Thymus (tissue), 11 donors: ENCODE measurements around the gene LTO1. TPM values are rescaled to one million over a fixed set of nuclear protein-coding genes. Genes with fewer than 3 reads are reported as not detected.

Experiments used
- DNase-seq, 9 donors: peaks; one replicate each; pipeline ENCODE4 v3.0.0-alpha.2; 2013; ENCODE audit warnings: low spot score in 9 of 9, low read depth in 6 of 9, missing footprints in 1 of 9
- H3K27ac ChIP-seq, 2 donors: one replicate each; pipeline ENCODE4 v1.5.1; 2013; ENCODE audit warnings: control low read depth in 1 of 2, low read depth in 1 of 2, low read length in 1 of 2, mild to moderate bottlenecking in 1 of 2, moderate library complexity in 1 of 2
- H3K27me3 ChIP-seq, 2 donors: one replicate each; pipeline ENCODE4 v1.5.1; 2013; ENCODE audit warnings: low read length in 1 of 2; ENCODE audit not compliant: control insufficient read depth in 2 of 2, insufficient read depth in 1 of 2
- H3K36me3 ChIP-seq, 2 donors: one replicate each; pipeline ENCODE4 v1.5.1; 2013; ENCODE audit warnings: low read length in 1 of 2, mild to moderate bottlenecking in 1 of 2, moderate library complexity in 1 of 2; ENCODE audit not compliant: control insufficient read depth in 2 of 2, insufficient read depth in 2 of 2
- H3K4me1 ChIP-seq, 2 donors: one replicate each; pipeline ENCODE4 v1.5.1; 2013; ENCODE audit warnings: low read length in 2 of 2; ENCODE audit not compliant: control insufficient read depth in 2 of 2, insufficient read depth in 2 of 2
- H3K4me3 ChIP-seq, 2 donors: one replicate each; pipeline ENCODE4 v1.5.1; 2013; ENCODE audit warnings: low read length in 2 of 2, control low read depth in 1 of 2, mild to moderate bottlenecking in 1 of 2
- H3K9me3 ChIP-seq, 2 donors: one replicate each; pipeline ENCODE4 v1.5.1; 2013; ENCODE audit warnings: low read length in 1 of 2, mild to moderate bottlenecking in 1 of 2; ENCODE audit not compliant: control insufficient read depth in 2 of 2, insufficient read depth in 1 of 2
- WGBS: extraction: QIAGEN DNeasy Blood & Tissue Kit; methylation state at CpG from one replicate; pipeline ENCODE4 v1.1.7; 2013; 5-methylcytosine and 5-hydroxymethylcytosine counted together
- polyA plus RNA-seq: library from polyadenylated mRNA; stranded (reverse); fragments of 200-250 nt; gene quantifications from one replicate; pipeline ENCODE4 v1.2.3, GENCODE V29; 2013
- total RNA-seq: library from RNA; stranded (reverse); fragments of 120-200 nt; gene quantifications from one replicate; pipeline ENCODE4 v1.2.4, GENCODE V29; 2013
- donor health status: healthy.

The LTO1 gene
- total and polyA plus RNA-seq, 2 donors: 11.8 to 29.3 TPM

GRCh38 chr11:69652999-69653398 lies 22.2 kb downstream of the LTO1 start:
- no peak for DNase-seq
- Histone ChIP-seq H3K4me3 (no peak overlapping the region), H3K9me3 (no peaks in the 10 kb centered on the region), H3K27me3 (peaks cover 0 to under 1% of the 10 kb centered on the region in 2 donors), H3K36me3 (no peaks in the 10 kb centered on the region), H3K27ac (no peak overlapping the region), H3K4me1 (peaks cover 0 to 11% of the 10 kb centered on the region in 2 donors)
- WGBS: 92% methylated on average over 11 of the region's 11 CpGs

- Histone ChIP-seq H3K27me3 (peaks cover 0 to 4% of the 10 kb centered on the region in 2 donors), H3K27ac (no peak overlapping the region), H3K4me3 (no peak overlapping the region), H3K9me3 (no peaks in the 10 kb centered on the region), H3K4me1 (peaks cover 0 to 5% of the 10 kb centered on the region in 2 donors), H3K36me3 (no peaks in the 10 kb centered on the region)
- no peak for DNase-seq
- WGBS: 97% methylated on average over 15 of the region's 15 CpGs
Observed at GRCh38 chr11:69651834-69652620, 23.1 kb downstream of the LTO1 start.

- DNase-seq: no peak
- no peak overlapping the region for H3K27ac ChIP-seq
- H3K4me1 ChIP-seq: peaks cover 0 to 4% of the 10 kb centered on the region in 2 donors
- WGBS: 95% methylated on average over 23 of the region's 23 CpGs
- peaks cover 0 to 4% of the 10 kb centered on the region in 2 donors for H3K27me3 ChIP-seq
- no peak overlapping the region for H3K4me3 ChIP-seq
- H3K36me3 ChIP-seq: no peaks in the 10 kb centered on the region
- H3K9me3 ChIP-seq: no peaks in the 10 kb centered on the region
Observed at GRCh38 chr11:69650832-69651344, 24.3 kb downstream of the LTO1 start.

GRCh38 chr11:69650081-69650831 lies 24.9 kb downstream of the LTO1 start:
- H3K4me3 ChIP-seq: no peak overlapping the region
- H3K27me3 ChIP-seq: peaks cover 0 to 6% of the 10 kb centered on the region in 2 donors
- 76% methylated on average over 24 of the region's 24 CpGs for WGBS
- no peaks in the 10 kb centered on the region for H3K9me3 ChIP-seq
- no peak for DNase-seq
- H3K36me3 ChIP-seq: no peaks in the 10 kb centered on the region
- H3K27ac ChIP-seq: no peak overlapping the region
- H3K4me1 ChIP-seq: peaks cover 0 to 8% of the 10 kb centered on the region in 2 donors

GRCh38 chr11:69649576-69649900 lies 25.6 kb downstream of the LTO1 start:
- Histone ChIP-seq H3K27me3 (peaks cover 0 to 6% of the 10 kb centered on the region in 2 donors), H3K9me3 (no peaks in the 10 kb centered on the region), H3K36me3 (no peaks in the 10 kb centered on the region), H3K4me1 (peaks cover 0 to 8% of the 10 kb centered on the region in 2 donors), H3K4me3 (no peak overlapping the region), H3K27ac (no peak overlapping the region)
- no peak for DNase-seq
- 98% methylated on average over 10 of the region's 10 CpGs for WGBS

GRCh38 chr11:69648679-69649575 lies 26.2 kb downstream of the LTO1 start:
- DNase-seq: no peak

GRCh38 chr11:69647761-69648497 lies 27.2 kb downstream of the LTO1 start:
- Histone ChIP-seq H3K27me3 (peaks cover 9 to 22% of the 10 kb centered on the region in 2 donors), H3K4me3 (no peak overlapping the region), H3K36me3 (no peaks in the 10 kb centered on the region), H3K9me3 (no peaks in the 10 kb centered on the region), H3K4me1 (peaks cover 0 to 13% of the 10 kb centered on the region in 2 donors), H3K27ac (no peak overlapping the region)
- DNase-seq: no peak
- WGBS: 80% methylated on average over 28 of the region's 28 CpGs

More at GRCh38 chr11:69648679-69649575, 26.2 kb downstream of the LTO1 start:
- Histone ChIP-seq H3K27me3 (peaks cover 4 to 12% of the 10 kb centered on the region in 2 donors), H3K4me1 (peaks cover 0 to 10% of the 10 kb centered on the region in 2 donors), H3K9me3 (no peaks in the 10 kb centered on the region), H3K4me3 (no peak overlapping the region), H3K36me3 (no peaks in the 10 kb centered on the region), H3K27ac (no peak overlapping the region)
- 96% methylated on average over 37 of the region's 37 CpGs for WGBS

GRCh38 chr11:69647390-69647748 lies 27.8 kb downstream of the LTO1 start:
- Histone ChIP-seq H3K4me3 (no peak overlapping the region), H3K36me3 (no peaks in the 10 kb centered on the region), H3K9me3 (no peaks in the 10 kb centered on the region), H3K27me3 (peaks cover 14 to 27% of the 10 kb centered on the region in 2 donors), H3K4me1 (peaks cover 0 to 13% of the 10 kb centered on the region in 2 donors), H3K27ac (no peak overlapping the region)
- 96% methylated on average over 11 of the region's 11 CpGs for WGBS
- DNase-seq: no peak
